Ureter (tissue), 1 donor: ENCODE results near the gene TMSB15B. TPM values are rescaled to one million over a fixed set of nuclear protein-coding genes. Genes with fewer than 3 reads are reported as not detected.
"Not testable (repeated sequence)": the region's sequence is repeated elsewhere in the genome, so short reads cannot be mapped to it uniquely, and the experiment has no call there.

Experiments
- DNase-seq: peaks from one replicate; pipeline ENCODE4 v3.0.0-alpha.2; 2020; ENCODE audit warnings: low spot score
- total RNA-seq: library from RNA; stranded (reverse); gene quantifications from one replicate; pipeline ENCODE4 v1.2.4, GENCODE V29; 2023
- donor health status: DM: yes; HTN: yes; CAD: no.

The TMSB15B gene
- total RNA-seq = 6.1 TPM

DNA sequence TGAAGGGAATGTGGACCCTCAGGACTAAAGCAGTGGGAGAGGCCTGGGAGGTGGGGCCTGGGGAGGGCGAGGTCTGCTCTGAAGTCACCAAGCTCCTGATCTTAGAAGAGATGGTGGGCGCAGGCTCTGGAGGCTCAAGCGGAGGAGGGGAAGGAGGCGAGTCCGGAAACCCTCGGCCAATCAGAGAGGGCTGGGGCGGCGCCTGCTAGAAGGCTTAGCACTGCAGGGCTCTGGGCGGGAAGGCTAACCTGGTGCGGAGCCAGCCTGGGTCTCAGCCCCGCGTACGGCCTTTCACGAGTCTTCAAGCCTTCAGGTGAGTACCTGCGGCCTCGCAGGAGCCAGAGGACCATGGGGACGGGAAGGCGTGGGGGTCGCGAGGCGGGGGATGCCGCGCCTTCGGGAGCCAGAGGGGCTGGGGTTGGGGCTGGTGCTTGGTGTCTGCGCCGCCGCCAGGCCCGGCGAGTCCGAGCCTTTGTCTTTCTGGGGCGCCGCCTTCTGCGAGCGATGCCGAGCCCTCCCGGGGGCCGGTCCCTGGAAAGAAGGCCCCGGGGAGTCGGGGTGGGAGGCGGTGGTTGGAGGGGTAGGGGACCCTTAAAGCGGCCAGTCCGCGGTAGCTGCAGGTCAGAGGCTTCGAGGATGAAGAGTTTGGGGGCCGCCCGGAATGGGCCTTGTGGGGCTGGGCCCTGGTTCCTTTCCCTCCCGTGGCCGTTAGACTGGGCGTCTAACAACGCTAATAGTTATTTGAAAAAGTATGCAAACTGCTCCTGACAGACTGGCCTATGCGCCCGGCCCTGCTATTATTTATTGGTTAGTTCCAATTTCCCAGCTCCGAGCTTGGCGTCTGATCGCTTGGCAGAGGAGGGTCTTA lies at the start of gene TMSB15B:
Gene TMSB15B (plus strand): TSS at position 217 of the 868 bp plus-strand sequence.
- DNase-seq = not testable (repeated sequence)

DNA sequence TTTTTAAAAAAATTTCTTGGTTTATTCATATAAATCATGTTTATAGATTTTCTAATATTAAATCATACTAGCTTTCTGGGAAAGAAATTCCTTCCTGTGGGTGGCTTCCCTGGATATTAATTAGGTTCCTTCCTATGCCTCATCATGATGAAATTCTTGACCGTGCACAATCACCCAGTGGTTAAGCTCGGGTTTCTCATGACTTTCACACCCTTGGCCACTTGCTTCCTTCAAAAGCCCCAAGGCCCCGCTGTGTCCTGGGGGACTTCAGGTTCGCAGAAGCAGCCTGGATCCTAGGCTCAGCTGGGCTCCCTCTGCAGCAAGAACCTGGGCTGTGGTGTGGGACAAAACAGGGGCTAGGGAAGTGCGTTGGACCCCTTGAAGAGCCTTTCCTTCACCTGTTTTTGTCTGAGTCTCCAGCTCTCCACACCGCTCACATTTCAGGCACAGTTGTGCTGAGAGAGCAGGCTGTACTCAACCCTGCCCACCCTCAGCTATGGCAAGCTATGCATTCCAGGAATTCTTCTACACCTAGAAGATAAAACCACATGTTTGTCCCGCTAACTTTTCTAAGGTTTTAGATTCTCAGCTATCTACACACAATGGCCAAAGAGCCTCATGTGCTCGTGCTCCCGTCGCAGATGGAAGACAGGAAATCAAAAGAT lies 48.9 kb upstream of the TMSB15B start:
- no peak for DNase-seq

DNA sequence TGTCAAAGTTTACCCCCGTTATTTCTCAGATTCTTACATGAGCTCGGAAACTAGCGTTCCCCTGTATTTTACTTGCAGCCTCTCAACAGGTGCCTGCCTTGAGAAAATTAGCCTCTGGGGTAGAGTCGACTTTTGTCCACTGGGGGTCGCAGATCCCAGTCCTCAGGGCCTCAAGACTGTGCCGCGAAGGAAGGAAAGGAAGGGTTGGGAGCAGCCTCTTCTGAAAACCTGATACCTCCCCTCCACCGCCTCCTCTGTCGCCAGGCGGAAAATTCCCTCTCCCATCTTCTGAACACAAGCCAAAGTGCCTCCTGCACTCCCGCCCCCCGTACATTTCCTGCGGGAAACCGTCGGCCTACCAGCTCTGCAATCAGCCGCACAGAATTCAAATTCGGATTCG lies 44.4 kb upstream of the TMSB15B start:
- peak; percentile 57 for DNase-seq

DNA sequence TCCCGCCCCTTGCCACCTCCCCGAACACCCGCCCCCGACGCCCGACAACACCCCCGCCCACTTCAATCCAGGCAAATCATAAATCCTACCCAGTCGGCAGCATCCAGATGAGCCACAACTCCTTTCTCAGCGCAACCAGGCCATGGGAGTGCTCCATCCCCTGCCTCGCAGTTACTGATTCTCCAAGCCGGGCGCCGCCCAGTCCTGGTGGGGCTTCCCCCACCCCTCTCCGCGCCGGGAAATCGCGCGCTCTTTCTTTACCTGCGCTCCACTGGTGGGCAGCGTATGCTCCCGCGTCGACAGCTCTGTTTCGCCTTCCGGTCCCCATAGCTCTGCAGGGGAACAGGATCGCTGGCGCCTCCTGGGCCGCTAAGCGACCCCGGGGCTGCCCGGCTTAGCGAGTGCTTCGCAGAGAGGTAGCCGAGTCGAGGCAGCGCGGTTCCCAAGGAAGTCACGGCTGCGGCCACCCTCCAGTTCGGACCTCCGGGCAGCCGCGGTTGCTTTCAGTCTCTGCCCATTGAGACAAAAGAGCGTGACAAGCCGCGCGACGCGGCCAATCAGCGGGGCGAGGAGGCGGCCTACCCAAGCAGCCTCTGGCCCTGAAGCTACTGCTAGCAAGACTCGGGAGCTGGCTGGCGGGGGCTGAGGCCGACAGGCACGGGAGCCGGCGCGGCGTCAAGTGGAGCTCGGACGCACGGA lies 43.7 kb upstream of the TMSB15B start:
- DNase-seq = peak; percentile 53

DNA sequence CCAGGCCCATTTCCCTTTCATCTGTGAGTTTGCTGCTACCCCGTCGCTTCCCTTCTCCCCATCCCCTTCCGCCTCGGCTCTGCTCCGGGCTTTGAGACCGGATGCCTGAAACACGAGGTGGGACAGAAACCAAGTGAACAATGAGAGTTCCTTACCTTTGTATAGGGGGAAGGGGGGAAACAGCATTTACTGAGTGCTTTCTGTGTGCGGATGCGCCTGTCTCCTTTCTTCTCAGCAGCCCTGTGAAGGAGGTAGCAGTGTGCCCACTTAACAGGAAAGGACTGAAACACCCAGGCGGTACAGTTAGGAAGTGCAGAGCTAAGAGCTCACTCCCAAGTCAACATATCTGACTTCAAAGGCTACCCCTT lies 43.2 kb upstream of the TMSB15B start:
- DNase-seq = no peak

DNA sequence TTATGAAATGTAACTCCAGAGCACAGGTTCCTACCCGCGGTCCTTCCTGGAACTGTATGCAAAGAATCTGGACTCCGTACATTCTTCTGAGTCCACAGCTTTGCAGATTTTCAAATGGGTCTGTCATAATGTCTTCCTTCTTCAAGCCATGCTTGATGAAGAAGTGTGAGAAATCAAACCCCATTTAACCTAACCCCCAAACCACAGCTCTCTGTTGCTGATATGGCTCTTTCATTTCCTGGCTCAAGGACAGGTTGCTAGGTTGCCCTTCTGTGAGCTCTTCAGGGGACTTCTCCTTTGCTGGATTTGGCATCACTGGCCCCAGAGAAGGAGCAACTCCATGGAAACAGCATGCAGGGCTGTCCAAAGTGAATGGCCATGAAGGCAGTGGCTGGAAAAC lies 41.9 kb upstream of the TMSB15B start:
- not testable (repeated sequence) for DNase-seq

DNA sequence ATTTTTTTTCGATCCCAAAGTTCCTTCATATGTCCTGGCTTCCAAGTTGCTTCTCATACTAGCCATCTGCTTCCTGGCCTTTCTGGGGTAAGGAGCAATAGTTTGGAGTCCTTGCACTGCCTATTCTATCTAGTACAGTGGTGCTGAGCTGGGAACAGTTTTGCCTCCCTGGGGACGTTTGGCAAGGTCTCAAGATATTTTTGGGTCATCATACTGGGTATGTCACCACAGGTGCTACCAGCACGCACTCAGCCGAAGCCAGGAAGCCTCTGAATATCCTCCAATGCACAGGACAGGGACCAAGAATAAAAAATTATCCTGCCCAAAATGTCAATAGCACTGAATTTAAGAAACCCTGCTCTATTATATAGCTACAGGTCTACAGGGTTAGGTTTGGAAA lies 35.4 kb upstream of the TMSB15B start:
- no peak for DNase-seq

DNA sequence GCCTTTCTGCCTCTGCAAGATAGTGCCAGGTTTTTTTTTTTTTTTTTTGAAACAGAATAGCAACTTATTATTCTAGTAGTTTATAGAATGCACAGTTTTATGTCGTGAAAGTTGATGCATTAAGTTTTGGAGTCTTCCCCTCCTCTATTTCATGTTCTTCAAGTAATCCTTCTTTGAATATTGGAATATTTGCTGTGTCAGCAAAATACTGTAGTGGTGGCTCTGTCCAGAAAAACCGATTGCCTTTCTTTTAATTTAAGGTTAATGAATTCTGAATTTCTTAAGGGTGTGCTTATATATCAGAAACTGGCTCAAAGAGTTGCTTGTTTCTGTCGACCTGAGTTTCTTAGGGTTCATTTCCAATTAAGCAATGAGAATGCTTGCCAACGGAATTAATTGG lies 34.8 kb upstream of the TMSB15B start:
- no peak for DNase-seq

DNA sequence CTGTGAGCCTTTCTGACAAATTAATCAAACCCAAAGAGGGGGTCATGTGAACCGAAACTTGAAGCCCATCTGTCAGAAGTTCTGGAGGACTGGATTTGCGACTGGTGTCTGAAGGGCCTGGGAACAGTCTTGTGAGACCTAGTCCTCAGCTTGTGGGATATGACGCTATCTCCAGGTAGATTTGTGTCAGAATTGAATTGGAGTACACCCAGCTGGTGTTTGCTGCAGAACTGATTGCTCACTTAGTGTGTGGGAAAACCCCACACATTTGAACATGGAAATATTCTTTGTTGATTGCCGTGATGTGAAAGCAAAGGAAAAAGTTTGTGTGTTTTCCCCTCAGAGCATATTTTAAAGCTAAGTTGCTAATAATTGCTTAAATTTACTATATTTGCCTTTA lies 30.3 kb upstream of the TMSB15B start:
- no peak for DNase-seq

DNA sequence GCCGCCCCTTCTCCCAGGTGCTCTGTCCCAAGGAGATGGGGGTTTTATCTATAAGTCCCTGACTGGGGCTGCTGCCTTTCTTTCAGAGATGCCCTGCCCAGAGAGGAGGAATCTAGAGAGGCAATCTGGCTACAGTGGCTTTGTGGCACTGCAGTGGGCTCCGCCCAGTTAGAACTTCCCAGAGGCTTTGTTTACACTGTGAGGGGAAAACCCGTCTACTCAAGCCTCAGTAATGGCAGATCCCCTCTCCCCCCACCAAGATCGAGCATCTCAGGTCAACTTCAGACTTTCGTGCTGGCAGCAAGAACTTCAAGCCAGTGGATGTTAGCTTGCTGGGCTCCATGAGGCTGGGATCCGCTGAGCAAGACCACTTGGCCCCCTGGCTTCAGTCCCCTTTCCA lies 22.2 kb upstream of the TMSB15B start:
- not testable (repeated sequence) for DNase-seq

DNA sequence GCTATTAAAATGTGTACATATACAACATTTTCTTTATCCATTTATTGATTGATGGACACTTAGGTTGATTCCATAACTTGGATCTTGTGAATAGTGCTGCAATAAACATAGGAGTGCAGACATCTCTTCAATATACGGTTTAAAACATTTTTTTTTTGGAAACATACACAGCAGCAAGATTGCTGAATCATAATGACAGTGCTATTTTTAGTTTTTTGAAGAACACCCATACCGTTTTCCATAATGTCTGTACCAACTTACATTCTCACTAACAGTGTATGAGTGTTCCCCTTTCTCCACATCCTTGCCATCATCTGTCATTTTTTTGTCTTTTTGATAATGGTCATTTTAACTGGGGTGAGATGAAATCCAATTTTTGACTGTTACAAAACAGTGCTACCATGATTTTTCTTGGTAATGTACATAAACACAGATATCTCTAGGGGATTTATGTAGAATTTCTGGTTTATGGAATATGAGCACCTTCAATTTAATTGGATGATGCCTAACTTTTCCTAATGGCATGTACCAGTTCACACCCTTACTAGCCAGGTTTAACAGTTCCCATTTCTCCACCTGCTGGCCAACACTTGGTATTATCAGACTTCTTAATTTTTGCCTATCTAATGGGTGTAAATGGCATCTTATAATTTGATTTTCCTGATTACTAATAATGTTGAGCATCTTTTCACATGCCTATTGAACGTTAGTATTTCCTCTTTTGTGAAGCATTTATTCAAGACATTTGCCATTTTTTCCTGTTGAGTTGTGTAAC lies 21.0 kb upstream of the TMSB15B start:
- DNase-seq = no peak

DNA sequence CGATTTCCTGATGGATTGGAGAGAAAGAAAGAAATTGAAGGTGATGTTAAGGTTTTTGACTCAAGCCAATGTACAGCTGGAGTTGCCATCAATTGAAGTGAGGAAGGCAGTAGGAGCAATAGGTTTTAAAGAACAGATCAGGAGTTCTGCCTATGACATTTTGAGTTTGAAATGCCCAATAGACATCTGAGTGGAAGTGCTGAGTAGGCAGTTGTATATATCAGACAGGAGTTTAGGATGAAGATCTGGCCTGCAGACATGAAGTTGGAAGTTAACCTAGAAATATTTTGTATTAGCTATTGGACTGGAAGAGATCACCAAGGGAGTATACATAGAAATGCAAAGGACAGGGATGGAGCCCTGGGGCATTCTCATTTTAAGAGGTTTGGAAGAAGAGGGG lies 12.9 kb upstream of the TMSB15B start:
- DNase-seq = no peak

DNA sequence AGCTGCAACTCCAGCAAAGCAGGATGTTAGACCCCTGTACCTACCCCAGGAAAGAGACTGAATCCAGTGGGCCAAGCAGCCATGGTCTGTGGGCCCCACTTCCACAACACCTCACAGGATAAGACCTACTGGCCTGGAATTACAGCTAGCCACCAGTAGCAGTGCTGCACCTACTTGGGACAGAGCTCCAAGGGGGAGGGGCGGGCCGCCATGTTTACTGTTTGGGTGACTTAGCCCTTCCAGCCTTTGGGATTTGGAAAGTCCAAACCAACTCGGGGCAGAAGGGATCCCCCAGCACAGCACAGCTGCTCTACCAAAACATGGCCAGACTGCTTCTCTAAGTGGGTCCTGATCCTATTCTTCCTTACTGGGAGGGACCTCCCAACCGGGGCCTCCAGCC lies 9.1 kb upstream of the TMSB15B start:
- DNase-seq = no peak

DNA sequence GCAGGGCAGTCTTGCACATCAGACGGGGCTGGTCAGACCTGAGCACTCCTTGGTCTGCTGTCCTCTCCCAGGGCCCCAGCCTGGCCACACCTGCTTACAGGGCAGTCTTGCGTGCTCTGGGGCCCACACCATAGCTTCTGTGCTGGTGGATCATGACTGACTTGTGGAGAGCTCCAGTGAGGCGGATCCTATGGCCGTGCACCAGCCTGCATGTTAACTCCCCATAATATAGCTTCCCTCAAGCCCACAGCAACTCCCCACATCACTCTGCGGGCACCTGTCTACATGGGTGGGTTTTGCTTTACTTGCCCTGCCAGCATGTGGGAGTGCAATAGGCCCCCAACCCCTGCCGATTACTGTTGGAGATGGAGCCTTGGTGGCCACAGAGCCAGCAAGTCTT lies 8.2 kb upstream of the TMSB15B start:
- DNase-seq = no peak

DNA sequence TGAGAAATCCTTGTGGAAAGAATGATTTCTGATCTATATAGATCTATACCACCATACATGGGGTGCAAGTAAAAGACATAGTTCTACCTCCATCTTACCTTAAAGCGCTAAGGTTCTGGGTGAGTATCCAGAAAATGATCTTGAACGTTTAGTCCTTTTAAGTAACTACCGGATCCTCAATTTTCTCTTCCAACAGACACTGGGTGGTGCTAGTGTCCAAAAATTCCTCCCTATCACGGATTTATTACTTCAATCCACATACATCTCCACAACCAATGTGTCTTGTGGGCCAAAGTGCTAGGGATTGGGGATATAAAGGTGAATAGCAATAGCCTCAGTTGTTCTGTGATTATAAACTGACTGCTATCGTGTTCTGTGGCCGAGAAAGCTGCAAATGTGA lies 1.8 kb upstream of the TMSB15B start:
- DNase-seq = not testable (repeated sequence)

DNA sequence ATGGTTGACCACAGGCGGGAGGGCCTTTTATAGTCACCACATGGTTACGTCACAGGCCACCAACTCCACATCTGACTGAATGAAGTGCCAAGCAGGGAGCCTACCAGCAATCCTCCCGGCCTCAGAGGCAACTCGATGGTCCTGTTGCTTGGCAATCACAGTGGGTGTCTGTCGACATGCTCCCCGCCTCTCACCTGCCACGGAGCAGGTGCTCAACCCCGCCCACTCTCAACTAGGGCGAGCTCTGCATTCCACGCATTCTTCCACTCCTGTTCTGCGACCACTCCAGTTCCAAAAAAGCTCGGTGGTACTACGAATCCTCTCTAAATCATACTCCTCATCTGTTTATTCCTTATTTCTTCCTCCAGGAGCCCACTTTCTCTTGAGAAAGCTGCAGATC lies 21.1 kb downstream of the TMSB15B start:
- not testable (repeated sequence) for DNase-seq

DNA sequence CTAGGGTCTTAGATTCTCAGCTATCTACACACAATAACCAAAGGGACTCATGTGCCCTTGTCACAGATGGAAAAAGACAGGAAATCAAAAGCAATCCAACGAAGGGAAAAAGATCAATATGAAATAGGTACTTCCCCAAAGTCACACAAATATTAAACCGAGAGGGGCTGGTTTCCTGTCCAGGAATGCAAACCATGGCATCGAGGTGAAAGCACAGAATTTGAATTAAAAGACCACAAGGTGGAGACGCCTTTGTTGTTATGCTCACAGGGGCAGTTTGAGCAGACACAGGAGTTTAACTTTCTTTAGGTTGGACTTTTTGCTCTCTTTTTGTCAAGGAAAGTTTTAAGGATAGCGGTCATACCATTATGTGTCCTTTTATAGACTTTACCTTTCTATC lies 36.8 kb downstream of the TMSB15B start:
- DNase-seq = no peak

DNA sequence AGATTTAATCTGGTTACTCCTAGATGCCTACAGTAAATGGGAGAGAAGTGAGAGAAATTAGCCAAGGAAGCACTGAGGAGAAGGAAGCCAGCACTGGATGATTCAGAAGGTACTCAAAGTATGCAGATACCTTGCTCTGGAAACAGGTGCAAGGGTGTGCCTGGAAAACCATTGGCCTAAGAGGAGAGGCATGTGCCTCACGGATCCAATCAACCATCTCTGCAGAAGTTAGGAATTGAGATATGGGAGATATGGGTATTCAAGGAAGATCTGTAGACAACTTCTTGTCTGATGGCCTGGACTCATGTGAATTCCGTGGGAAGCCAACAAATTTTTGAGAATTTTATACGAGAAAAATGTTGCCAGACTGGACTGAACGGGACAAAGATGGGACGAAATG lies 46.4 kb downstream of the TMSB15B start:
- no peak for DNase-seq

DNA sequence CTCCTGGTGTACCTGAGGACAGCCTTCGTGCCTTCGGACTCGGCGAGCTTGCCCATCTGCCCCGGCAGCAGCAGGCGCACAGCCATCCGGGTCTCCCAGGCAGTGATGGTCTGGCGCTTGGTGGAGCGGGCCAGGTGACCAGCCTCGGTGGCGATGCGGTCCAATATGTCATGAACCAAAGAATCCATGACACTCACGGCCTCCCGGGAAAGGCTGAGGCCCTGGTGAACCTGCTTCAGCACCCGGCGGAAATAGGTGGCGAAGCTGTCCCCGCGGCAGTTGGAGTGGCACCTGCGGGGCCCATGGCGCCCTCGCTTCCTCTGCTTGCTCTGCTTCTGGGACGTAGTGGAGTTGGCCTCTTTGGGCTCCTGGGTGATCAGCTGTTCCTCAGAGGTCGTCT lies 50.7 kb downstream of the TMSB15B start:
- no peak for DNase-seq

DNA sequence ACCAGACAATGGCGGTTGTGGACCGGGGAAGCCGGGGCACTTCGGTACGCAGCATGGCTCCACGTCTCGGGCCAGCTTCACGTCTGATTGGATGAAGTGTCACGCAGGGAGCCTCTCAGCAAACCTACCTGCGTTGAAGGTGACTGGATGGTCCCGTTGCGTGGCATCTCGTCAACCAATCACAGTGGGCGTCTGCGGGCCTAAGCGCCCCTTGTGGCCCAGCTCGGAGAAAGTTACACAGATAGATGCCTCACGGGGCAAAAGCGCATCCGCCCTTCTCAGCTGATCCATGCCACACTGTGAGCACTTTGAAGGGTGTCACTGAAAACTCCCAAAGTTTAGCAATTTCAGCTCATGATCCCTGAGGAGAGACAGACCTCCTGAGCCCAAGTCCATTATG lies 51.2 kb downstream of the TMSB15B start, which contains the start of gene H2BW1:
Gene H2BW1 (minus strand): TSS at position 103 of the 400 bp plus-strand sequence. CDS start 132 bp downstream, outside the sequence.
- no peak for DNase-seq

DNA sequence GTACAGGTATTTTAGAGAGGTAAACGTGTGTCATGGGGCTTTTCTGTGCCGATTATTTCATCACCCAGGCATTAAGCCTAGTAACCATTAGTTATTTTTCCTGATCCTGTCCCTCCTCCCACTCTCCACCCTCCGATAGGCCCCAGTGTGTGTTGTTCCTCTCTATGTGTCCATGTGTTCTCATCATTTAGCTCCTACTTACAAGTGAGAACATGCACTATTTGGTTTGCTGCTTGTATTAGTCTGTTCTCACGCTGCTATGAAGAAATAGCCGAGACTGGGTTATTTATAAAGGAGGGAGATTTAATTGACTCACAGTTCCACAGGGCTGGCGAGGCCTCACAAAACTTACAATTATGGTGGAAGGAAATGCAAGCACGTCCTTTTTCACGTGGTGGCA lies 53.1 kb downstream of the TMSB15B start:
- DNase-seq = not testable (repeated sequence)
